GM21447 (cell line): ENCODE data around the gene ARHGAP1.
"Not testable (repeated sequence)": the region's sequence is repeated elsewhere in the genome, so short reads cannot be mapped to it uniquely, and the experiment has no call there.

Experiments
- ATAC-seq: cut with Tn5 transposase; IDR thresholded peaks from one replicate; pipeline ENCODE4 v1.9.1; 2021; ENCODE audit not compliant: unreplicated experiment

ARHGAP1 gene

DNA sequence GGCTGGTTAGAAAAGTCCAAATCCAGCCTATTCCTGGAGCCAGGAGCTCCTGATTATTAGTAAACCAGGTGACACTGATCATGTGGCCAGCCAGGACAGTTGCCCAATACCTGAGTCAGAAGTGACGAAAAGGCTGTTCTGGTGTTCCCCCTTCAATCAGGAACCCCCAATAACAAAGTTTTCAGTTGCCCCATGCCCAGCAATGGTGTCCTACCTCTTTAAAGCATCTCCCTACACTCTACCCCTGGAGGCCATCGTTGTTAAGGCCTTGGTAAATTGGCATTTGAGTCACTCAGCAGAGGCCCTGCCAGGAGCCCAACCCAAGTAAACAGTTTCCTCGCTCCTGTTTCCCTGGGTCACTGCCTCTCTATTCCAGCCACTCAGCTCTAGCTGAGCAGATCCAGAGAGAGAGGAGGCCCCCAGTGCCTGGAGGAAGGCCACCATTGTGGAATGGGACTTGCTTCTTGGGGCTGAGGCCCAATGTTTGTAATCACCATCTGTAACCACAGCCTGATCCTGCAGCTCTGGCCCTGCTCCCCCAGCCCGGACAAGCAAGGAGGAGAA, 25.0 kb downstream of the ARHGAP1 start:
- ATAC-seq, result no peak

DNA sequence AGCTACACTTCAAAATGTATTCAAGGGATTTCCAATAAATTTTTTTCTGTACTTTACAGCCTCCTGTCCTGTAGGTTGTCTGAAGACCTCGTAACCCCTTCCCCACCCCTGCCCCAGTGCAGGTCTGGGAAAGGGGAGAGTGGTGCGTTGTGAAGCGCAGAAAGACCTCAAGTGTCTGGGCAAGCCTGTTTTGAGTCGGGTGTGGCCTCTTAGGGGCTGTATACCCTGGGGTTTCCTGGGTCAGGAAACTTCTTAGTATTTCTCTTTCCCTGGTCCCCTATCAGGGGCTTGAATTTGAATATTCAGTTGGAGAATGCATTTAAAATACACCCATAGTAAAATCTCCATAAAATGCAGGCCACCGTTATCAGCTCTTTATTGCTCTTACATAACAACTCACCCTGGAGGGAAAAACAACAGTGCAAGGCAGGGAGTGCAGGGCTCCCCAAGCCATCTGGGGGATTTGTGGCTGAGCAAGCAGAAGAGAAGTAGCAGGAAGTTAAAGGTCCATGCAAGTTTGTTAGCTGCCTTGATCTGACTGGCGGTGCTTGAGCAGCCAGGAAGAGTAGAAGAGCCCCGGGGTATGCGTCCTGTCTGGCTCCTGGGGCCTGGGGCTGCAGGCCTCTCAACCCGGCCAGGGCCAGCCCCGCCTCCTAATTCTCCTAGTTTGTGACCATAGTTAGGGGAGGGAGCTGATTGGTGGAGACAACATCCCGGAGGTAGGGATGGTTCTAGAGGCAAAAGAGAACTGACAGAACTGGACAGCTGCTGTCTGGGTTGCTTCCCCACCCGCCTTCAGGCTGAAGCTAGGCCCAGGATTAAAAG, 25.7 kb downstream of the ARHGAP1 start:
- no peak for ATAC-seq

DNA sequence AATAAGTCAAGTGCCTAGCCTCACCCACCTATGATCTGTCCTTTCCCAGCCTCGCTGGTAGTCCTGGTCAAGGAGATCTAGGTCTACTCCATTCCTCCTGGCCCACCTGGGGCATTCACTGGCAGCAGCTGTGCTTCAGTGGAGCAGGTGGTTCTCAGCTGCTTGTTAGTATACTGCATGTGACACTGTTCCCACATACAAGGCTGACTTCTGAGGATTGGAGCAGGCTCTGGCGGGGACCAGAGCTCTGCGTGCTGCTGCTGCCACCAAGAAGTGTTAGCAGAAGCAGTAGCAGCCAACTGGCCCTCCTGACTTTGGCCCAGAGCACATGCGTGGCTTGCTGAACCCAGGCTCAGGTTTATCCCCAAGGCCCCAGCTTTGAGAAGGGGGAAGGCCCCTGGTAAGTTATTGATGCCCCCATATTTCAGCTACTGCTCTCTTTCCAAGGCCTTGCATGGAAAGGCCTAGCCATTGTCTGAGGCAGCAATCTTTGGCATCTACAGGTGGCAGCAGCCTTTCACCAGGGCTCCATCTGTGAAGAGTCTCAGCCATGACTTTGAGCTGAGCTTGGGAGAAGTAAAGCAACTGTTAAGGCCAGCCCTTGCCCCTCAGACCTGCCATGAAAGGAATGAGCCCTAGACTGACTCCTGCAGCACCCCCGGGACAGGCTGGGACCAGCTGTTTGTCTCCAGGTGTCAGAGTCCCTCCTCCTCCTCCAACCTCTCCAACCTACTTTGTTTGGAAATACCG, 26.5 kb downstream of the ARHGAP1 start:
- ATAC-seq, result no peak

DNA sequence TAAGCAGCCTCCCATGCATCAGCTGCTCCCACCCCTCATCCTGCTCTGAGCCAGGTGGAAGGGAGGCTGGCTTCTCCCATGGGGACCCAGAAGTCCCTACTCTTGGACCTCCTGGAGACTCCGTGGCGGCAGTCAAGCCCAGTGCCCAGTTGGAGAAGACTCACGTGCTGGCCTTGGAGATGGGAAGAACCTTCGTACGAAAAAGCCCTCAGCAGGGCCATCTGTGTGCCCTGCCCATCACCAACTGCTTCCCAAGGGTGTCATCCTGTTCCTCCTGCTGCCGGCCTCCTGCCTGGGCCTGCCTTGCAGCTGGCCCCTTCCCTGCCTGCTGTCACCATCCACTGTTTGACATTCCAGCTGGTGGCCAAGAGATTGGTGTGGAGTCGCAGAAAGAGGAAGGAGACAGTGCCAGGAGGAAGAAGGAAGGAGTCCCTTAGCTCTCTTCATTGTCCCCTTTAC, 28.0 kb downstream of the ARHGAP1 start:
- no peak for ATAC-seq

DNA sequence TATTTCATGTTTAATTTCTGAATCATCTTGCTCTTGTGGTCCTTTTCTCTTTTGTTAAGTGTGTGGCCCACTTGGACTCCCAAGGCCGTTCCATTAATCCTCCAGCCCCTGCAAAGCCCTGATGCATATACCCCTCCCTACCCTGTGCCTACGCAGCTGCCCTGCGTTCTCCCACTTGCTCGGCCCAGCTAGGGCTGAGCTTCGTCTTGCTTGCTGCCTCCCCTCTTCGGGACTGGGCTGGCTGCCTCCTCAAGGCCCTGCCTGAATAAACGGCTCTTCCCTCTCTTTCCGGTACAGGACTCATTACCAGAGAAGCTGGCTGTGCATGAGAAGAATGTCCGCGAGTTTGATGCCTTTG, 28.5 kb downstream of the ARHGAP1 start:
- no peak for ATAC-seq

DNA sequence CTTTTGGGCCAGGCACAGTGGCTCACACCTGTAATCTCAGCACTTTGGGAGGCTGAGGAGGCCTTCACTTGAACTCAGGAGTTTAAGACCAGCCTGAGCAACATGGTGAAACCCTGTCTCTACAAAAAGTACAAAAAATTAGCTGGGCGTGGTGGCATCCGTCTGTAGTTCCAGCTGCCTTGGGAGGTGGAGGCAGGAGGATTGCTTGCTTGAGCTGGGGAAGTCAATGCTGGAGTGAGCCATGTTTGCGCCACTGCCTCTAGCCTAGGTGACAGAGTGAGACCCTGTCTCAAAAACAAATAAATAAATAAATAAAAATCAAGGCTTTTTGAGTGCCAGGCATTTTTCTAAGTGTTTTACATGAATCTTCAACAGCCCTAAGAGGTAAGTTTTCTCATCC, 29.9 kb downstream of the ARHGAP1 start:
- ATAC-seq, result not testable (repeated sequence)

DNA sequence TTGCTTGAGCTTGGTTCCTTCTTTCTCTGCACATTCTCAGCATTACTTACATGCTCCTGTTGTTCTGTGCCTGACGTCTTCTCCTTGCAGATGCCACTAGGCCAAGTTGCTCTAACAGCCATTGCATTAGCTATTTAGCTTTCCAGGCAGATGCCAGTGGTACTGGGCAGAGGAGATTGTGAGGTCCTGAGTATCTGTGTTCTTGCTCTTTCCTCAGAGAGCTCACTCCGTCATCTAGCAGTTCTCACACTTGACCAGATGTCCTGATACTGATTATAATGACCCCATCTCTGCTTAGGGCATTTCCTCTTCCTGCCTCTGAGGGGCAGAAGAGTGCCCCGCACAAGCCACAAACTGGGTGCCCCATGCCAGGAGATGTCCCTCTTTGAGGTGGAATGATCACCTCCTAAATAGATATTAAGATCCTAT, 30.7 kb downstream of the ARHGAP1 start:
- no peak for ATAC-seq

DNA sequence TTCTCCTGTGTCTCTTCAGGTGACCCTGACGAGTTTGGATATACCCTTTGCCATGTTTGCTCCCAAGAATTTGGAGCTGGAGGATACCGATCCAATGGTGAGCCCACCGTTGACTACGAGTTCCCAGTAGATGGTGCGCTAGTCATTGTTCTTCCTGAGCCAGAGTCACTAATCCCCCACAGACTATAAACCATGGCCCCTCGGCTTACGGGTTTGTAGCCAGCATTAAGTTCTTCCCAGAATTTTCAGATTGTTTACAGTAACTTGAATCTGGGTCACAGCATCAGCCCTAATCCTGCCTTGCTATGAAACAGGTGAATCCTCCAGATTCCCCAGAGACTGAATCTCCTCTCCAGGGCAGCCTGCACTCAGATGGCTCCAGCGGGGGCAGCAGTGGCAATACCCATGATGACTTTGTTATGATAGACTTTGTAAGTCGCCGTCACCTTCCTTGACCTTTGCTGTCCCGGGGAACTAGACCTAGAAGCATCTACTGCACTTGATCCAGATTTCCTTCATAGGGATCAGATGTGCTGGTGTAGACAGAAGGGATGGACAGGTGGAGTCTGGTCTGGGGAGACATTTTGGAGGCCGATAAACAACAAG, 31.8 kb downstream of the ARHGAP1 start:
- ATAC-seq, result no peak

DNA sequence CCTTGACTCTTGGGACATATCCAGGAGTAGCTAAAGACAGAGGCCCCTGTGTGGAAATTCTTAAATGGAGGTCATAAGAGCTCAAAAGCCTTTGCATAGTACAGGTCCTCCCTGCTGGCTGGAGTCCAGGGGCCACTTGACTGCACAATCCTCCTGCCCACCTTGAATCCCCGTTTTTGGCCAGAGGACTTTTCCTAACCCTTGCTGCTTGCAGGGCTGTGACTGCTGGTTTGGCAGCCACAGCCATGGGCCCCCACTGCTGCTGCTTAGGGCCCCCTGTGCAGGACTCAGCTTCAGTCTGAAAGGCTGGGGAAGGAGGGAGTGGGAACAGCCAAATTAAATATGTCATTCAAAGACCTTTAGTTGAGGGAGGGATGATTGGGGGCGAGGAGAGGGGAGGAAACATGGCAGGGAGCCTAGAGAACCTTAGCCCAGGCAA, 33.4 kb downstream of the ARHGAP1 start:
- no peak for ATAC-seq

DNA sequence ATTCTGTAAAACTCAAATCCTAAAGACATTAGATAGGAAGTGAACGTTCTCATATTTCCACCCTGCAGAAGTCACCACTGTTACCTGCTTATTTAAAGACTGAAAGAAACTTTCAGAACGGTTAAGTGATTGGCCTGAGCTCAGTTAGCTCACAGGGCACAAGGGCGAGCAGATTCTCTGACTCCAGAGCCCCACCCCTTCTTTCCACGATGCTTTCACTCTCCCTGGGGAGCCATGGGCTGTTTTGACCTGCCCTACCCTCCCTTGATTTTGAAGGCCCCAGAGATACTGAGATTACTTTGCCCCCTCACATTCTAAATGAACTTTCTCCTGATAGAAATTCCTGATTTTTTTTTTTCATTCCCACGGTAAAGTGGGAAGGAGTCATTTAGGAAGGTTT, 33.9 kb downstream of the ARHGAP1 start:
- ATAC-seq, result no peak

DNA sequence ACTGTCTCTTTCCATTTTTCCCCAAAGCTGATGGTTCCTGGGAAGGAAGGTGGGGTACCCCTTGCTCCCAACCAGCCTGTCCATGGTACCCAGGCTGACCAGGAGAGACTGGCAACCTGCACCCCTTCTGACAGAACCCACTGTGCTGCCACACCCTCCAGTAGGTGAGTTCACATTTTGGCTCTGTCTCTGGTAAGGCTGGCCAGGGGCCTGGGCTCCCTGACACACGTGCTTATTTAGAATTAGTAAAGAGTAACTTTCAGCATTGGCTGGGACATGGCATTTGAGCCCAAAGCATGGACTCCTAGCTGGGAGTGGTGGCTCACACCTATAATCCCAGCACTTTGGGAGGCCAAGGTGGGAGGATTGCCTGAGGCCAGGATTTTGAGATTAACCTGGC, 35.1 kb downstream of the ARHGAP1 start:
- no peak for ATAC-seq

DNA sequence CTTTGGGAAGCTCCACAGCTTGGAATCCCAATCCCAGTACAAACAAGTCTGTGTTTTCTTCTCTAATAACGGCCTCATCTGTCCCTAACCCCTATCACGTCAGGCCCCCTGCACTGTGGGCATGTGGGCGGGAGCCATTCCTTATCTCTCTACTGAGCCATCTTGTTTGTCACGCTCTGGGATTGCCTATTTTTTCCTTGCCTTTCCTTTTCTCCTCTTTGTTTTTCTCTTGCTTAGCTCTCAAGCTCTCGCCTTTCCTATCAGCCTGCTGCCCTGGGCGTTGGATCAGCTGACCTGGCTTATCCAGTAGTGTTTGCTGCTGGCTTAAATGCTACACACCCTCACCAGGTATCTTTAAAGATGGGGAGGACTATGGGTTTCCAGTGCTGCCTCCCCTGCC, 35.8 kb downstream of the ARHGAP1 start:
- ATAC-seq, result no peak

DNA sequence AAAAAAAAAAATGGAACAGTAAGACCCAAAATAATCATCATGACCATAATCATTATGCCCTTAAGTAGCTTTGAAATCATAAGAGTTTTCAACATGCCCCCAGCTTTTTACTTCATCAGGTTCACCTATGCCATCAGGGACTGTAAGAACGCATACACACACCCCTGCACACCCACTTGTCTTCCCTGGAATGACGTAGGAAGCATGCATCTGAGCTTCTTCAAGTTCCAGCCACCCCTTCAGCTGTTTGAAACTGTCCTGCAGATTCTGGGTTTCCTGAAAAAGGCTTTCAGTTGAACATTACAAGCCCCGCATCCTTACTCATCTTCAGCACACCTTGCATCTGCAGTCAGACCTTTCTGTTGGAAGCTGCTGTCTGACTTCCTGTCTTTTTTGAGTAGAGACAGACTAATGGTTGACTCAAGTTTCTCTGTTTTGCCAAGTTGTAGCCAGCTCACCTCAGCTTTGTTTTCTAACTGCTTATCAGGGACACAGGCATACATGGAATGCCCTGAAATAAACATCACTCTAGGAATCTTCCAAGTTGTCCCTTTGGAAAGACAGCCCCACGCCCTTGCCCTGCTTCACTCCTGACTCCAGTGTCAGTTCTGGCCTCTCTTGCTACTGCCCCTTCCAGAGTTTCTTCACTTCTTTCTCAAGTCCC, 37.0 kb downstream of the ARHGAP1 start:
- no peak for ATAC-seq

DNA sequence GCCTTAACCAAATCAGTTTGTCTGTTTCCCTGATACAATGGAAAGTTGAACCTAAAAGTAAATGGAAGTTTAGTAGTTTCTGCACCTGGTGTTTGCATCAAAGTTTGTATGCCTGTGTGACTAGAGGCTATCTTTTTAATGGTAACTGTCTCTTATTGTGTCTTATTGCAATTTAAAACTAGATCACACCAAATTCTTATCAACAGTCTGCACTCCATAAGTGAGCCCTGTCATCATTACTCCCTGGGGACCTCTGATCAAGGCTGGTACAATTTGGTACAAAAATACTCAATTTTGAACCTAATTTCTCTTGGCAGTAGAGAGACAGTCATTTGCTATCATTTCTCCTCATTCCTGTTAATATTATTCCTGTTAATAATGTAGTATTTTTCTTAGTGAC, 38.1 kb downstream of the ARHGAP1 start:
- ATAC-seq, result no peak

DNA sequence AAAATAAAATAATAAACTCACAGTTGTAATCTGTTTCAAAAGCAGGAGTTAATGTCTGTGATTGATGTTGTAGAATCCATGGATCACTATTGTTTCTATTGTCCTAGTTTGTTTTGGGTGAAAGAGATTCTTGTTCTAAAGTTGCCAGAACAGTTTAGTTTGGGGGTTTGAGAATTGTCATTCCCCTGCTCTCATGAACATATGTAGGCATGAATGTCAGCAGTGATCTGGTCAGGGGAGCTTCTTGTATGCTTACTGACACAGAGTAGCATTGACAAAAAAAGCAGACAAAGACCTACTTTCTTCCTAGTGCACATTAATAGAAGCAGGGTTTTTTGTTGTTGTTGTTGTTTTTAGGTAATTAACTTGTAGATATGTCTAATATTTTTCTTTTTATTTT, 38.6 kb downstream of the ARHGAP1 start:
- no peak for ATAC-seq

DNA sequence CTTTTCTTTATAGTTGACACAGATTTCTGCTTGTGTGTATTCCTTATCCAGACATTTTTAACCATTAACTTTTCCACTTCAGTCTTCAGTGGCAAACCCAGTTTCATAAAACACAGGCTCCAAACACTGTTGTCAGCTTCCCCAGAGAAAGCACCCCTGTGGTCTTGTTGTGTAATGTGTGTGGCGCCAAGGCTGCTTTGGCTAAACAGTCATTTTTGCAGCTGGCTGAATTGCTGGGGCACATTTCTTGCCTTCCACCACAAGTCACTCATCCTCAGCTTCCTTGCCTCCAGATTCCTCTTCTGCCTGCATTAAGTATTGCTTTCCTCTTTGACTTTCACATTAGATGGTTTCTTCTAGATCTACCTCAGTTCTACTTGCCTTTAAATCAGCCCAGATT, 40.5 kb downstream of the ARHGAP1 start:
- no peak for ATAC-seq

DNA sequence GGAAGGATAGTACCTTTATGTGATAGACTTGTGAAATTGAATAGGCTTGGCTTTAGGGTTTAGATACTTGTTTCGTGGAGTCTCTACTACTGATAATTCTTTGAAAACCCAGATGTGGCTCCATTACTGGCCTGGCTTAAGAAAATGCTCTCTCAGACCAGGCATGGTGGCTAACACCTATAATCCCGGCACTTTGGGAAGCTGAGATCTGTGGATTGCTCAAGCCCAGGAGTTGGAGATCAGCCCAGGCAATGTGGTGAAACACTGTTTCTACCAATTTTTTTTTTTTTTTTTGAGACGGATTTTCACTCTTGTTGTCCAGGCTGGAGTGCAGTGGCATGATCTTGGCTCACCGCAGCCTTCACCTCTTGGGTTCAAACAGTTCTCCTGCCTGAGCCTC, 42.2 kb downstream of the ARHGAP1 start:
- ATAC-seq, result no peak

DNA sequence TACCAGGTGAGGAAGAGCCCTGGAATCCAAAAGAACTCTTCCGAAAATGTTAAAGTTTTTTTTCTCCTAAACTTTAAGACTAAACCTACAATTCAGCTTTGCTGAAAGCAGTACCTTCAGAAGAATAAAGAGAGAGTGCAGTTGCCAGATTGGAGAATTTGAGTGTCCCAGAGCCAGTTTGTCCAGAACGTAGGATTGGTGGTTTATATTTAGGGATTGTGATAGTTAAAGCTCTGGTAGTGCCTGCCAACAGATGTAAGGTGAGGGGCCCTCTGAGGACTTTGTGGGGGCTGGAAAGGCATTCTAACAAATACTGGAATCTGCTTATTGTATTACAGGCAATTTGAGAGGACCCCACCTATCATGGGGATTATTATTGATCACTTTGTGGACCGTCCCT, 43.2 kb downstream of the ARHGAP1 start:
- no peak for ATAC-seq

DNA sequence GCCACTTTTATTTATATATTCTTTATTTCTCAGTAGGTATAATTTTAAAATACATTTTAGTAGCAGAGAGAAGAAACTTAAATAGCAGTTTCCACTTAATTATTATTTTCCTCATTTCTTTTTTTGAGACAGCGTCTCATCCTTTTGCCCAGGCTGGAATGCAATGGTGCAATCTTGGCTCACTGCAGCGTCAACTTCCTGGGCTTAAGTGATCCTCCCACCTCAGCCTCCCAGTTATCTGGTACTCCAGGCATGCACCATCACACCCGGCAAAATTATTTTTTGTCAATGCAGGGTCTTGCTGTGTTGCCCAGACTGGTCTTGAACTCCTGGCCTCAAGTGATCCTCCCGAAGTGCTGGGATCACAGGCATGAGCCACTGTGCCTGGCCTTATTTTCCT, 44.8 kb downstream of the ARHGAP1 start:
- no peak for ATAC-seq

DNA sequence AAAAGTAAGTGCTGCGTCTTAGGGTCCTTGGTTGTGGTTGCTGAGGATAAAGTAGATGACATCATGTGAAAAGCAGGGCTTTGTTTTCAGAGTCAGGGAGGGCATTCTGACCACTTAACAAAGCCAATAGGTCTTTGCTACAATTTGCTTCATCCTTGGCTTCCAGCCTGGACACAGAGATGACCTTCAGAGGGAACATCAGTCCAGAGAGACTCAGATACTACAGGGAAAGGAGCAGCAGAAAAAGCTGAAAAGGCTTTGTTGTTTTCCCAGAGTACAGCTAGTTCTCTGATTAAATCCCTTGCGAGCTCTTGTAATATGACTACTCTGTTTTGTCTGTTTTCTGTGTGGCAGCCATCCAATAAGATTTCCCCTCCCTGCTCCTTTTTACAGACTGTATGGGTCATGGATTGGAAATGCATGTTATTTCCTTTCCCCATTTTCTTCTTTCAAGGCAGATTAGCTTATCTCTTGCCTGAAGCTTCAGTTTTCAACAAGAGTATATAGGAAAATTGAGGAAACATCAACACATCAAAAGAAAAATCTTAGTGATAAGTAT, 51.2 kb downstream of the ARHGAP1 start:
- no peak for ATAC-seq

DNA sequence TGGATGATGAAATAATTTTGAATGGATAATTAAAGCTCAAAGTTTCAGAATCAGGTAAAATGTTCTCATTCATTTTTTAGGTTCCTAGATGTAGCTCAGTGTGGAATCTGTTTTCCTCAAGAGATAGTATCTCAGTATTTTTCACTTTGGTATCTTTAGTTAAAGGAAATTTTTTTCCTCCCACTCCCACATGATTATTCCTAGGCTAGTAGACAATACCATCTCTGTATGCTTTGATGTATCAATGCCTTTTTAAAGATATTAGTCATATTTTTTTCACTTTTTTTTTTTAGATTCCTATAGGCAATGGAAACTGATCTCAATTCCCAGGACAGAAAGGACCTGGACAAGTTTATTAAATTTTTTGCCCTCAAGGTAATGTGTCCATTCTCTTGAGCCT, 56.4 kb downstream of the ARHGAP1 start:
- ATAC-seq, result no peak
